ENCODE data around the gene OGFOD2. TPM values are rescaled to one million over a fixed set of nuclear protein-coding genes. Genes with fewer than 3 reads are reported as not detected.

The OGFOD2 gene
- total RNA-seq, 1 donor from 2014 or later = 20.2 TPM

GRCh38 chr12:122929812-122930211 is 45.2 kb upstream of the OGFOD2 start:
- no peak overlapping the region for H3K4me3 Mint-ChIP-seq (ENCODE audit: unreplicated experiment)
- DNase-seq (ENCODE audit: extremely low spot score, unreplicated experiment) = no peak
- H3K4me1 Mint-ChIP-seq (ENCODE audit: unreplicated experiment) = no peaks in the 10 kb centered on the region
- peaks cover 2% of the 10 kb centered on the region for H3K36me3 Mint-ChIP-seq (ENCODE audit: unreplicated experiment)
- no peaks in the 10 kb centered on the region for H3K27me3 Mint-ChIP-seq (ENCODE audit: unreplicated experiment)
- no peaks in the 10 kb centered on the region for H3K9me3 Mint-ChIP-seq (ENCODE audit: unreplicated experiment)
- no peak overlapping the region for H3K27ac Mint-ChIP-seq (ENCODE audit: unreplicated experiment)
- TF ChIP-seq CTCF (IDR thresholded peaks at IDR 0.05) = no peak

DNA sequence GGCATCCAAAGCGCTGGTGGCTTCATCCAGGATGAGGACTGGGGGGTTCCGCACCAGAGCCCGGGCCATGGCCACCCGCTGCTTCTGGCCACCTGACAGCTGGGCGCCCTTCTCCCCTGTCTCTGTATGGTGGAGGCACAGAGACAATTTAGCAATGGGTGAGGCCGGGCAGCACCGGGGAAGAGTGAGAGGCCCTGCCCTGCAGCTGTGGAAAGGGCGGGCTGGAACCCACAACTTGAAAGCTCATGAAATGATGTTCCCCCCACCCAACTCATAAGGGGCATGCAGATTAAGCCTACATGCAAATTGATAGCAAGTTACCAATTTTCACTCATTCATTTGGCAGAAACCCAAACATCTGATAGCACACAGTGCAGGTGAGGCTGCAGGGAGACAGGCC is 42.8 kb upstream of the OGFOD2 start:
- no peak overlapping the region for H3K27ac Mint-ChIP-seq (ENCODE audit: unreplicated experiment)

DNA sequence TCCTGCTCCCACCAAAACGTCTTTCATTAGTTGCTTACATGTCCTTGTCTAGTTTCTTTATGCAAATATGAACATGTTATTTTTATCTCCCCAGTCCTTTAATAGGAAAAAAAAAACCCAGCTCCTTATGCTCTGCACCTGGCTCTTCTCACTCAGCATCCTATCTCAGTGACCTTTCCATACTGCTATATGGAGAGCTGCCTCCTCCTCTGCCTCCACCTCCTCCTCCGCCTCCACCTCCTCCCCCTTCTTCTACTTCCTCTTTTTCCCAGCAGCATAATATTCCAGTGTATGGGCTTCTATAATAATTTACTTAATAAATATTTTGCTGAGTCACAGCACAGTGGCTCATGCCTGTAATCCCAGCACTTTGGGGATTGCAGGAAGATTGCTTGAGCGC is 40.3 kb upstream of the OGFOD2 start:
- Mint-ChIP-seq H3K36me3 (ENCODE audit: unreplicated experiment) (peaks cover 5% of the 10 kb centered on the region), H3K4me1 (ENCODE audit: unreplicated experiment) (peaks cover 5% of the 10 kb centered on the region), H3K27ac (ENCODE audit: unreplicated experiment) (no peak overlapping the region), H3K4me3 (ENCODE audit: unreplicated experiment) (no peak overlapping the region), H3K27me3 (ENCODE audit: unreplicated experiment) (no peaks in the 10 kb centered on the region), H3K9me3 (ENCODE audit: unreplicated experiment) (no peaks in the 10 kb centered on the region)
- no peak for DNase-seq (ENCODE audit: extremely low spot score, unreplicated experiment)
- no peak for TF ChIP-seq CTCF (IDR thresholded peaks at IDR 0.05)

More for the DNA sequence above, 42.8 kb upstream of the OGFOD2 start:
- no peak for DNase-seq (ENCODE audit: extremely low spot score, unreplicated experiment)
- Mint-ChIP-seq H3K4me3 (ENCODE audit: unreplicated experiment) (no peak overlapping the region), H3K4me1 (ENCODE audit: unreplicated experiment) (peaks cover 5% of the 10 kb centered on the region), H3K36me3 (ENCODE audit: unreplicated experiment) (peaks cover 2% of the 10 kb centered on the region), H3K9me3 (ENCODE audit: unreplicated experiment) (no peaks in the 10 kb centered on the region), H3K27me3 (ENCODE audit: unreplicated experiment) (no peaks in the 10 kb centered on the region)
- no peak for TF ChIP-seq CTCF (IDR thresholded peaks at IDR 0.05)

- Mint-ChIP-seq H3K9me3 (ENCODE audit: unreplicated experiment) (no peaks in the 10 kb centered on the region), H3K4me3 (ENCODE audit: unreplicated experiment) (no peak overlapping the region), H3K36me3 (ENCODE audit: unreplicated experiment) (peaks cover 5% of the 10 kb centered on the region), H3K27ac (ENCODE audit: unreplicated experiment) (peak overlapping the region; percentile 7), H3K27me3 (ENCODE audit: unreplicated experiment) (no peaks in the 10 kb centered on the region), H3K4me1 (ENCODE audit: unreplicated experiment) (peaks cover 5% of the 10 kb centered on the region)
- DNase-seq (ENCODE audit: extremely low spot score, unreplicated experiment) = no peak
- no peak for TF ChIP-seq CTCF (IDR thresholded peaks at IDR 0.05)
Measured at GRCh38 chr12:122935318-122935717, 39.7 kb upstream of the OGFOD2 start.

GRCh38 chr12:122937622-122938091 is 37.4 kb upstream of the OGFOD2 start:
- Mint-ChIP-seq H3K4me1 (ENCODE audit: unreplicated experiment) (peaks cover 15% of the 10 kb centered on the region), H3K4me3 (ENCODE audit: unreplicated experiment) (no peak overlapping the region)

More at GRCh38 chr12:122937622-122938091, 37.4 kb upstream of the OGFOD2 start:
- Mint-ChIP-seq H3K27me3 (ENCODE audit: unreplicated experiment) (no peaks in the 10 kb centered on the region), H3K27ac (ENCODE audit: unreplicated experiment) (no peak overlapping the region), H3K36me3 (ENCODE audit: unreplicated experiment) (peaks cover 3% of the 10 kb centered on the region), H3K9me3 (ENCODE audit: unreplicated experiment) (no peaks in the 10 kb centered on the region)
- TF ChIP-seq CTCF (IDR thresholded peaks at IDR 0.05) = no peak
- DNase-seq (ENCODE audit: extremely low spot score, unreplicated experiment) = no peak

All from osteocyte (in vitro differentiated cells).